ENCODE data around the gene PIK3R5. TPM values are rescaled to one million over a fixed set of nuclear protein-coding genes. Genes with fewer than 3 reads are reported as not detected.

The PIK3R5 gene
- total RNA-seq, 2 donors from 2014 or later = 30.7 to 42.9 TPM

- no peak for DNase-seq (ENCODE audit: low spot score)
- H3K27me3 ChIP-seq (replicated peaks; ENCODE audit: insufficient read depth) = no peaks in the 10 kb centered on the region
- H3K27ac ChIP-seq = no peak overlapping the region
- peaks cover 0 to 16% of the 10 kb centered on the region in 2 donors for H3K4me1 ChIP-seq (ENCODE audit: control insufficient read depth in 1 of 2, low read depth in 2 of 2)
- ATAC-seq (ENCODE audit: insufficient number of reproducible peaks, low FRiP score, low read depth) = no peak
- H3K4me3 ChIP-seq = no peak overlapping the region
- TF ChIP-seq CTCF (IDR thresholded peaks at IDR 0.05) = no peak
- H3K9me3 ChIP-seq = no peaks in the 10 kb centered on the region
- H3K36me3 ChIP-seq = no peaks in the 10 kb centered on the region
These were observed 40.8 kb upstream of the PIK3R5 start for GRCh38 chr17:9006175-9006767.

GRCh38 chr17:9004961-9005285 is 39.4 kb upstream of the PIK3R5 start:
- no peak for TF ChIP-seq CTCF (IDR thresholded peaks at IDR 0.05)
- Histone ChIP-seq H3K4me3 (no peak overlapping the region), H3K27ac (no peak overlapping the region), H3K4me1 (ENCODE audit: control insufficient read depth in 1 of 2, low read depth in 2 of 2) (peaks cover 0 to 16% of the 10 kb centered on the region in 2 donors), H3K9me3 (no peaks in the 10 kb centered on the region), H3K27me3 (replicated peaks; ENCODE audit: insufficient read depth) (no peaks in the 10 kb centered on the region), H3K36me3 (no peaks in the 10 kb centered on the region)
- ATAC-seq (ENCODE audit: insufficient number of reproducible peaks, low FRiP score, low read depth) = no peak
- DNase-seq (ENCODE audit: low spot score) = no peak

- ATAC-seq (ENCODE audit: insufficient number of reproducible peaks, low FRiP score, low read depth) (peak; percentile 29), DNase-seq (ENCODE audit: low spot score) (no peak)
- no peaks in the 10 kb centered on the region for H3K36me3 ChIP-seq
- peak overlapping the region; percentile 82 for H3K4me3 ChIP-seq
- peaks cover 0 to 16% of the 10 kb centered on the region in 2 donors for H3K4me1 ChIP-seq (ENCODE audit: control insufficient read depth in 1 of 2, low read depth in 2 of 2)
- TF ChIP-seq CTCF (IDR thresholded peaks at IDR 0.05) = no peak
- H3K9me3 ChIP-seq = no peaks in the 10 kb centered on the region
- H3K27ac ChIP-seq = no peak overlapping the region
- no peaks in the 10 kb centered on the region for H3K27me3 ChIP-seq (replicated peaks; ENCODE audit: insufficient read depth)
These were observed 38.8 kb upstream of the PIK3R5 start for GRCh38 chr17:9004132-9004960.

- DNase-seq (ENCODE audit: low spot score) (no peak), ATAC-seq (ENCODE audit: insufficient number of reproducible peaks, low FRiP score, low read depth) (peak; percentile 34)
- Histone ChIP-seq H3K27ac (peak overlapping the region in 1 of 2 donors; percentile 17), H3K36me3 (no peaks in the 10 kb centered on the region), H3K9me3 (no peaks in the 10 kb centered on the region), H3K4me1 (ENCODE audit: control insufficient read depth in 1 of 2, low read depth in 2 of 2) (peaks cover 0 to 16% of the 10 kb centered on the region in 2 donors), H3K27me3 (replicated peaks; ENCODE audit: insufficient read depth) (no peaks in the 10 kb centered on the region), H3K4me3 (peak overlapping the region; percentile 82)
- no peak for TF ChIP-seq CTCF (IDR thresholded peaks at IDR 0.05)
These were observed 38.0 kb upstream of the PIK3R5 start for GRCh38 chr17:9003355-9004131.
